Posterior vena cava (tissue), 2 donors: ENCODE data around the gene CBX2. TPM values are rescaled to one million over a fixed set of nuclear protein-coding genes. Genes with fewer than 3 reads are reported as not detected.
"Not testable (repeated sequence)": the region's sequence is repeated elsewhere in the genome, so short reads cannot be mapped to it uniquely, and the experiment has no call there.

ENCODE experiments used
- DNase-seq: peaks from one replicate; pipeline ENCODE4 v3.0.0-alpha.2; 2020; ENCODE audit warnings: low spot score
- intact Hi-C, 2 donors: fragments of 100-400 bp; cut with DNase I; formaldehyde crosslinking; loops; one replicate each; pipeline versions ENCODE4 v1.14.1 to v1.14.2; 2022 to 2023
- total RNA-seq, 2 donors: library from RNA; stranded (reverse); fragmentation: NEBNext Ultra II Directional; extraction: Animal tissue kit (Norgen Biotek cat#: 25700); gene quantifications; one replicate each; pipeline ENCODE4 v1.2.1, GENCODE V29; 2021
- donor health status: DM: yes; HTN: yes; CAD: no.
- donor health status: DM: yes; HTN: yes; CAD: no.

Gene CBX2
- total RNA-seq, 2 donors from 2014 or later = 1.6 to 1.8 TPM

DNA sequence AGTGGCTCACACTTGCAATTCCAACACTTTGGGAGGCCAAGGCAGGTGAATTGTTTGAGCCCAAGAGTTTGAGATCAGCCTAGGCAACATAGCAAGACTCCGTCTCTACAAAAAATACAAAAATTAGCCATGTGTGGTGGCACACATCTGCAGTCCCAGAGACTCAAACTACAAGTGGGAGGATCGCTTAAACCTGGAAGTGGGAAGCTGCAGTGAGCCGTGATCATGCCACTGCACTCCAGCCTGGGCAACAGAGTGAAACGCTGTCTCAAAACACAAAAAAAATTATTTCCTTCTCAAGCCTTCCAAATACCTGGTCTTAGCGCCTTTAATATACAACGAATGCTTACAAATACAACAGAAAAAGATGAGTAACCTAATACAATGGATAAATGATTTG is 19.7 kb upstream of the CBX2 start:
- DNase-seq = no peak
- intact Hi-C loops = no loop called here

GRCh38 chr17:79760197-79760906 is 17.6 kb upstream of the CBX2 start:
- DNase-seq = peak; percentile 60
- intact Hi-C loops = no loop called here

- DNase-seq = peak; percentile 70
- intact Hi-C loops = no loop called here
These were observed 15.9 kb upstream of the CBX2 start for GRCh38 chr17:79761894-79762589.

DNA sequence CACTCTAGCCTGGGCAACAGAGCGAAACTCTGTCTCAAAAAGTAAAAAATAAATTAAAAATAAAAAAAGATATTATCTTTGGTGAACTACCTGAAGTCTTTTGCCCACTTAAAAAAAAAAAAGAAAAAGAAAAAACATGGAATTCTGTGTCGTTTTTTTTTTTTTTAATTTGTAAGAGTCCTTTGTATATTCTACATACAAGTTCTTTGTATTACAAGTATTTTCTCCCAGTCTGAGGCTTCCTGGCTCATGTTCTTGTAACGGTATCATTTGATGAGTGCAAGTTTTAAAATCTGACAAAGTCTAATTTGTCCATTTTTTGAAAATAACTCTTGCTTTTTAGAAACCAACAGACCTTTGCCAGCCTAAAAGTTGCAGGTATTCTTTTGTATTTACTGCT is 12.2 kb upstream of the CBX2 start:
- intact Hi-C loops = no loop called here
- DNase-seq = no peak

- intact Hi-C loops = loop anchor here in 1 of 2 donors (1.0 kb wide), 1 partner anchor 31 kb away; no protein-coding TSS in a partner anchor
- peak; percentile 71 for DNase-seq
These were observed 8.1 kb upstream of the CBX2 start for GRCh38 chr17:79769570-79770506.

GRCh38 chr17:79771276-79771675 is 6.7 kb upstream of the CBX2 start:
- DNase-seq = peak; percentile 30
- intact Hi-C loops = no loop called here

- peak; percentile 64 for DNase-seq
- intact Hi-C loops = not testable (repeated sequence)
These were observed 5.2 kb upstream of the CBX2 start for GRCh38 chr17:79772726-79773125.

DNA sequence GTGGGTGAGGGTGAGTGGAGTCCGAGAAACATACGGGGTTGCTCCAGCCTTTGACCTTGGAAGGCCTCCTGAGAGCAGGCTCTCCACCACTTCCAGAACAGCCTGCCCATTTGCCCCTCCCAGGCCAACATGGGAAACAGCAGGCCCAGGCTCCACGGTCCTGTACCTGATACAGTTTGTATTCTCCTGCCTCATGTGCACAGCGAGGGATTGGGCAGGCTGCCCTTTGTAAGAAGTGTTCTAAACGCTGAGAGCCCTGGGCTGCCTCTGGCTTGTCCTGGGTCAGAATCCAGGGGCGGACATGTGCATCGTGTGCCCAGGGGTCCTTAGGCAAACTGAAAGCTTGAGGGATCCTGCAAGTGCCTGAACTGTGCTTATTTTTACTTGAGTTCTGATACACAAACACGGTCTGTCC is 3.4 kb upstream of the CBX2 start:
- peak; percentile 68 for DNase-seq
- intact Hi-C loops = loop anchor here in 1 of 2 donors (1.0 kb wide), 1 partner anchor 27 kb away; no protein-coding TSS in a partner anchor

GRCh38 chr17:79775632-79776031 is 2.3 kb upstream of the CBX2 start:
- peak; percentile 49 for DNase-seq
- intact Hi-C loops = no loop called here

DNA sequence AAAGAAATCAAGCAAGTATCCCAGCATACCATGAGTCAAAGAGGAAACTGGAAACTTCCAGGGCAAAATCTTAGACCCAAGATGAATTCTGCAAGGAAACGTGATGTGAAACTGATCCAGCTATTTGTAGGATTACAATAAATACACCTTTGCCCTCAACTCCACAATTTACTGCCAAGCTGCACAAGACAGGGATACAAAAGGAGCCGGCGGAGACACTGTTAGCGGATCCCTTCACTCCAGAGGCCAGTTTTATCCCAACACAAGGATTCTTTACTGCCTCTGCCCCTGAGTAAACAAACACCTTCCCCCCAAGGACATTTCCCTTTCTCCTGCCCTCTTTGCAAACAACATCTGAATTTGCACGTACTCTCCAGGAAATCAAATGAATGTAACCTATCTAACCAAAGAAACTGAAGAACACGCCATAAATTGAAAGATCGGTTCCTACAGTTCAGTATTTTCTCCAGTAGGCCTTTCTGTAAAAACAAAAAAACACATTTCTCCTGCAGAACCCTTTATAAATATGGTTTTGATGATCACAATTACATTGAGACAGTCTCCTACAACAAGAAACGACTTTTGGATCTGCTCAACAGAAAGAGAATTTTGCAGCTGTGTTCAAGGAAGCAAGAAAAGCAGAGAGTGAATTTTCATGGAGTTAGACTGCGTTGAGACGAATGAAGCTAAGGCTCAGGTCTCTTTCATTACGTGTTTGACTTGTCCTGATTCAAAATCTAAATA is 1.4 kb upstream of the CBX2 start:
- no peak for DNase-seq
- intact Hi-C loops = no loop called here

GRCh38 chr17:79777120-79777893 is 641 bp upstream of the CBX2 start:
- no peak for DNase-seq
- intact Hi-C loops = no loop called here

- intact Hi-C loops = no loop called here
These were observed 646 bp downstream of the CBX2 start for GRCh38 chr17:79778504-79779083.

GRCh38 chr17:79779084-79779529 is 1.2 kb downstream of the CBX2 start:
- no peak for DNase-seq
- intact Hi-C loops = no loop called here

More at GRCh38 chr17:79778504-79779083, 646 bp downstream of the CBX2 start:
- no peak for DNase-seq

GRCh38 chr17:79779661-79780365 is 1.9 kb downstream of the CBX2 start:
- intact Hi-C loops = no loop called here
- no peak for DNase-seq

- intact Hi-C loops = no loop called here
- DNase-seq = no peak
These were observed 3.2 kb downstream of the CBX2 start for GRCh38 chr17:79781012-79781650.

GRCh38 chr17:79781736-79782575 is 4.0 kb downstream of the CBX2 start:
- DNase-seq = no peak

More at GRCh38 chr17:79781736-79782575, 4.0 kb downstream of the CBX2 start:
- intact Hi-C loops = no loop called here
